K562 (cell line): ENCODE measurements around the gene VWA2. TPM values are rescaled to one million over a fixed set of nuclear protein-coding genes. Genes with fewer than 3 reads are reported as not detected.

ENCODE experiments used
- ARNT ChIP-seq, 2 experiments: fragments of 450-650 bp; IDR thresholded peaks; 2 replicates each; pipeline ENCODE4 v1.6.1; 2016; ENCODE audit warnings: mild to moderate bottlenecking in 1 of 2
- CAMTA2 ChIP-seq: fragments of 250-450 bp; sonication (Bioruptor Pico); conservative IDR thresholded peaks from 2 replicates; pipeline ENCODE4 v1.5.1; 2022
- ESRRB ChIP-seq: fragments of 250-450 bp; sonication (Bioruptor Pico); IDR thresholded peaks from 2 replicates; pipeline ENCODE4 v1.5.0; 2020; ENCODE audit warnings: mild to moderate bottlenecking, moderate library complexity, borderline replicate concordance
- KDM5B ChIP-seq: fragments of 200-600 bp; sonication (generic); IDR thresholded peaks from 2 replicates; pipeline ENCODE4 v1.6.1; 2012; ENCODE audit warnings: low read depth, mild to moderate bottlenecking, moderate library complexity, low read length, control low read depth, inconsistent platforms; ENCODE audit not compliant: insufficient replicate concordance
- TAF1 ChIP-seq: IDR thresholded peaks from 2 replicates; pipeline ENCODE4 v1.6.1; 2011; ENCODE audit warnings: mild to moderate bottlenecking, low read length, moderate library complexity; ENCODE audit not compliant: insufficient read depth, control insufficient read depth, severe bottlenecking; ENCODE audit errors: extremely low read depth
- THRAP3 ChIP-seq: fragments of 450-650 bp; IDR thresholded peaks from 2 replicates; pipeline ENCODE4 v1.6.1; 2016; ENCODE audit warnings: mild to moderate bottlenecking, inconsistent platforms, borderline replicate concordance
- YBX1 ChIP-seq: fragments of 450-650 bp; IDR thresholded peaks from 2 replicates; pipeline ENCODE4 v1.7.1; 2016; ENCODE audit warnings: mild to moderate bottlenecking
- ZKSCAN3 ChIP-seq: fragments of 250-450 bp; sonication (Bioruptor Pico); IDR thresholded peaks from 2 replicates; pipeline ENCODE4 v1.4.0; 2020
- ZMIZ1 ChIP-seq, 2 experiments: fragments of 150-350 bp in 1 of 2; IDR thresholded peaks; 2 replicates each; pipeline ENCODE4 v1.6.1; 2012 to 2016; ENCODE audit warnings: low read depth in 2 of 2, low read length in 2 of 2, mild to moderate bottlenecking in 1 of 2, moderate library complexity in 1 of 2
- ZNF277 ChIP-seq: fragments of 250-450 bp; sonication (Bioruptor Pico); IDR thresholded peaks from 2 replicates; pipeline ENCODE4 v1.8.0; 2022; ENCODE audit warnings: inconsistent platforms, mild to moderate bottlenecking, moderate library complexity, borderline replicate concordance
- ZNF586 ChIP-seq: fragments of 450-650 bp; formaldehyde crosslinking; conservative IDR thresholded peaks from 2 replicates; pipeline ENCODE4 v1.4.0; 2020; ENCODE audit warnings: mild to moderate bottlenecking, moderate library complexity
- ZNF830 ChIP-seq: fragments of 250-450 bp; sonication (Bioruptor Pico); IDR thresholded peaks from 2 replicates; pipeline ENCODE4 v1.5.0; 2021; ENCODE audit warnings: mild to moderate bottlenecking
- polyA plus RNA-seq, 8 experiments: library from polyadenylated mRNA; depleted of rRNA in 4 of 8; stranded (reverse) in 5 of 8; unstranded in 3 of 8; fragments of >200 nt; fragmentation: Nextera tagmentation in 2 of 8; fragmentation: Illumina TruSeq in 1 of 8; extraction: Ambion mirVana in 2 of 8; extraction: Trizol in 1 of 8; gene quantifications; 2 replicates each; pipeline versions ENCODE4 v1.2.1 to v1.2.3, GENCODE V29; 2011 to 2014; ENCODE audit warnings: inconsistent platforms in 1 of 8, missing spikeins in 1 of 8
- total RNA-seq, 7 experiments: library from RNA; depleted of rRNA in 6 of 7; stranded (reverse); fragments of >200 nt in 6 of 7; fragmentation: Illumina TruSeq in 2 of 7; extraction: Trizol in 2 of 7; gene quantifications; 2 replicates each; pipeline versions ENCODE4 v1.2.1 to v1.2.3, GENCODE V29; 2011 to 2021; ENCODE audit warnings: low replicate concordance in 1 of 7

VWA2 gene
- total and polyA plus RNA-seq, 9 of the 15 experiments (the other 6 are each of a cell fraction or from before 2014, with no cell fraction given): not detected

GRCh38 chr10:114260366-114260765 lies 21.3 kb downstream of the VWA2 start (continued):
- TF ChIP-seq ZMIZ1 (IDR thresholded peaks at IDR 0.05; ENCODE audit: low read depth in 2 of 2, low read length in 2 of 2): no peak
- no peak for TF ChIP-seq ZNF586 (CRISPR knock-in tag)
- TF ChIP-seq TAF1: no peak
- TF ChIP-seq ZNF277 (CRISPR knock-in tag): no peak
- no peak for TF ChIP-seq ZNF830 (CRISPR knock-in tag)
- no peak for TF ChIP-seq ESRRB (CRISPR knock-in tag)
- no peak for TF ChIP-seq ZKSCAN3 (CRISPR knock-in tag)
- TF ChIP-seq ARNT (IDR thresholded peaks at IDR 0.05): no peak
- TF ChIP-seq KDM5B: no peak
- TF ChIP-seq CAMTA2: no peak
- TF ChIP-seq THRAP3: no peak
- TF ChIP-seq YBX1: no peak
